Measurements from ENCODE around the gene SIRT2. TPM values are rescaled to one million over a fixed set of nuclear protein-coding genes. Genes with fewer than 3 reads are reported as not detected.

Gene SIRT2
- total and polyA plus RNA-seq, 2 donors (not counting 1 experiment from before 2014, with no cell fraction given): 42.4 to 65.9 TPM

- peaks cover 0 to 27% of the 10 kb centered on the region in 2 experiments for H3K36me3 ChIP-seq (replicated peaks in 1 of 2; ENCODE audit: control extremely low read depth in 1 of 2, control insufficient read depth in 1 of 2, extremely low read depth in 1 of 2, insufficient read depth in 2 of 2, low read length in 1 of 2)
- WGBS (ENCODE audit: insufficient coverage): under 1% methylated on average over 47 of the region's 49 CpGs
- peaks cover 3% of the 10 kb centered on the region for H3K9me3 Mint-ChIP-seq (ENCODE audit: insufficient read depth)
- peak within 1 kb of the TSS; percentile 84 to 91 for H3K27ac ChIP-seq (ENCODE audit: low read length in 2 of 2)
- H3K9me3 ChIP-seq (ENCODE audit: control extremely low read depth in 1 of 3, control insufficient read depth in 2 of 3, insufficient read depth in 1 of 3, low read length in 2 of 3): peaks cover 0 to 6% (median 0%) of the 10 kb centered on the region in 3 donors
- H3K27me3 Mint-ChIP-seq: no peaks in the 10 kb centered on the region
- peaks cover 5% of the 10 kb centered on the region for H4K20me1 ChIP-seq (ENCODE audit: control insufficient read depth, insufficient read depth, low read length, poor library complexity, severe bottlenecking)
- CTCF ChIA-PET: interaction anchor here (0.7 to 5.6 kb wide), 39 partner anchors 27 to 1276 kb away, joined by 3 to 55 read pairs (median 4); partner anchors contain the start of genes ACTN4, ECH1, EIF3K and FAM98C
- intact Hi-C loops (cut with micrococcal nuclease): loop anchor here (1.0 to 2.0 kb wide), 12 partner anchors 31 to 666 kb away; partner anchors contain the start of genes ACTN4, FAM98C, NFKBIB and SIRT2
- TF ChIP-seq EZH2 (IDR thresholded peaks at IDR 0.05; ENCODE audit: borderline replicate concordance, insufficient read depth, low read depth, low read length, poor library complexity, severe bottlenecking) (no peak), CTCF (IDR thresholded peaks at IDR 0.05) (peak; percentile 100)
- H3K79me2 ChIP-seq (ENCODE audit: control insufficient read depth, insufficient read depth, low read length): peaks cover 36% of the 10 kb centered on the region
- H3K4me1 Mint-ChIP-seq: peaks cover 26% of the 10 kb centered on the region
- H3K27ac Mint-ChIP-seq: peak within 1 kb of the TSS; percentile 99
- peak within 1 kb of the TSS; percentile 97 for H3K4me2 ChIP-seq (replicated peaks; ENCODE audit: low read depth, low read length, poor library complexity, severe bottlenecking)
- H3K9ac ChIP-seq (ENCODE audit: low read length): peak within 1 kb of the TSS; percentile 93
- DNase-seq (no peak), ATAC-seq (ENCODE audit: low read depth) (peak; percentile 69)
- H2AFZ ChIP-seq (ENCODE audit: insufficient read depth, low read depth, low read length, poor library complexity, severe bottlenecking): peak within 1 kb of the TSS; percentile 81
- POLR2A ChIA-PET: interaction anchor here (0.5 to 2.4 kb wide), 9 partner anchors 30 to 527 kb away, joined by 3 to 17 read pairs (median 4); partner anchors contain the start of genes ACTN4, FAM98C, MAP4K1 and NFKBIB
- H3K27me3 ChIP-seq (replicated peaks in 1 of 4; ENCODE audit: control extremely low read depth in 1 of 4, control insufficient read depth in 3 of 4, insufficient read depth in 4 of 4, low read length in 3 of 4): no peaks in the 10 kb centered on the region
- peak within 1 kb of the TSS; percentile 99 for H3K4me3 Mint-ChIP-seq
- peaks cover 19 to 28% of the 10 kb centered on the region in 2 donors for H3K4me1 ChIP-seq (ENCODE audit: control insufficient read depth in 2 of 2, insufficient read depth in 2 of 2, low read length in 2 of 2)
- peak within 1 kb of the TSS; percentile 79 to 93 (median 91) for H3K4me3 ChIP-seq (ENCODE audit: control extremely low read depth in 1 of 5, extremely low read depth in 1 of 5, insufficient read depth in 1 of 5, low read depth in 2 of 5, low read length in 4 of 5)
These were observed 30.7 kb upstream of the SIRT2 start, which contains the start of gene SARS2 for GRCh38 chr19:38929929-38930775. SARS2 (minus strand) TSS chr19:38930763; CDS start chr19:38930736, 27 bp downstream.
